GM10266 (cell line): ENCODE data around the gene C18orf63.
"Not testable (repeated sequence)": the region's sequence is repeated elsewhere in the genome, so short reads cannot be mapped to it uniquely, and the experiment has no call there.

Experiments used
- DNase-seq: peaks from one replicate; pipeline ENCODE4 v3.0.0; 2012; ENCODE audit errors: extremely low spot score
- TF ChIP-seq, protein P1 (sequence below): IDR thresholded peaks from 2 replicates; pipeline ENCODE4 v1.5.1; 2012; ENCODE audit warnings: mild to moderate bottlenecking, low read depth; ENCODE audit not compliant: control insufficient read depth, insufficient read depth; ENCODE audit errors: missing control alignments

The C18orf63 gene

GRCh38 chr18:74281980-74282754, 33.5 kb upstream of the C18orf63 start:
- TF ChIP-seq, protein P1, sequence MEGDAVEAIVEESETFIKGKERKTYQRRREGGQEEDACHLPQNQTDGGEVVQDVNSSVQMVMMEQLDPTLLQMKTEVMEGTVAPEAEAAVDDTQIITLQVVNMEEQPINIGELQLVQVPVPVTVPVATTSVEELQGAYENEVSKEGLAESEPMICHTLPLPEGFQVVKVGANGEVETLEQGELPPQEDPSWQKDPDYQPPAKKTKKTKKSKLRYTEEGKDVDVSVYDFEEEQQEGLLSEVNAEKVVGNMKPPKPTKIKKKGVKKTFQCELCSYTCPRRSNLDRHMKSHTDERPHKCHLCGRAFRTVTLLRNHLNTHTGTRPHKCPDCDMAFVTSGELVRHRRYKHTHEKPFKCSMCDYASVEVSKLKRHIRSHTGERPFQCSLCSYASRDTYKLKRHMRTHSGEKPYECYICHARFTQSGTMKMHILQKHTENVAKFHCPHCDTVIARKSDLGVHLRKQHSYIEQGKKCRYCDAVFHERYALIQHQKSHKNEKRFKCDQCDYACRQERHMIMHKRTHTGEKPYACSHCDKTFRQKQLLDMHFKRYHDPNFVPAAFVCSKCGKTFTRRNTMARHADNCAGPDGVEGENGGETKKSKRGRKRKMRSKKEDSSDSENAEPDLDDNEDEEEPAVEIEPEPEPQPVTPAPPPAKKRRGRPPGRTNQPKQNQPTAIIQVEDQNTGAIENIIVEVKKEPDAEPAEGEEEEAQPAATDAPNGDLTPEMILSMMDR, result no peak
- peak; percentile 8 for DNase-seq

DNA sequence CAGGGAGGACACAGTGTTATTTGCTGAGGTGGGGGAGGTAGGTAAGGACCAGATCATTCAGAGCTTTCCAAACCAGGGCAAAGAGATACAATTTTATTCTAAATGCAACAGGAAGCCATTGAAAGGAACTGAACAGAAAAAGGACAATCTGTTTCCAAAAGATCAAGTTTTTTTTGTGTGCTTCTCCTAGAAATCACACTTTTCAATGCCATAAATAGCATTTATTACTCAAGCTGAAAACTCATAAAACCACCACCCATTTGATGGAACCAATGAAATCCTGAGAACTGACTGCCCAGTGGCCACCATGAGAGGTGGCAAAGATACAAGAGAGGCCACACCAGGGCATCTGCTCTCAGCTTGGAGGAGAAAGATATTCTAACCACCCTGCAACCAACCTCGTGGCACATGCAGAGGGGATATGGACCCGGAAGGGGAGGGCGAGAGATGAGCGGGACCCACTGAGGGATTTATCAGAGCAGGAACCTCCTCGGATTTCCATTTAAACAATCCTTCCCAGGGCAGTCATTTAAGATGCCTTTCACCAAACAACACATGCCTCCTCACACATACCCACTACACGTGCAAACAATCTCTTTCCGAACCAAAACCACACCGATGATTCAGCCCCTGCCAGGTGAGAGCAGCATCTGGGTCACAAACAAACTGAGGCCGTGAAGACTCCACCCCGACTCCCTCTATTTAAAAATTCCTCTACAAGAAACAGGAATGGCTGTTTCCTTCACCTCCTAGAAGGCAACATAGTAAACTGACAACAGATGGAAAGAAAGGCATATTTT, 32.7 kb upstream of the C18orf63 start:
- TF ChIP-seq, protein P1, result no peak
- DNase-seq, result peak; percentile 7

DNA sequence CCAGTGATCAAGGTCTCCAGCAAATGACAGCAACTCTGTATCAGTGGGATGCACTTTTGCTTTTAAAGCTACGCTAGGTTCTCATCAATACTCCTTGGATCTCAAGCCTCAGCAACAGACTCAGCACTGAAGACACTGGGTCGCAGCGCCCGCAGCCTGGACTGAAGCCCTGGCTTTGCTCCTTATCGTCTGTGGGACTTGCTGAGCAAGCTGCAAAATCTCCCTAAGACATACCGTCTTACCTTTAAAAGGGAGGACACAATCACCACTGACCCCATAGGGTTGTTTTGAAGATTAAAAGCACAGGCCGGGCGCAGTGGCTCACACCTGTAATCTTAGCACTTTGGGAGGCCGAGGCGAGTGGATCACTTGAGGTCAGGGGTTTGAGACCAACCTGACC, 32.0 kb upstream of the C18orf63 start:
- TF ChIP-seq, protein P1, result no peak
- peak; percentile 2 for DNase-seq

DNA sequence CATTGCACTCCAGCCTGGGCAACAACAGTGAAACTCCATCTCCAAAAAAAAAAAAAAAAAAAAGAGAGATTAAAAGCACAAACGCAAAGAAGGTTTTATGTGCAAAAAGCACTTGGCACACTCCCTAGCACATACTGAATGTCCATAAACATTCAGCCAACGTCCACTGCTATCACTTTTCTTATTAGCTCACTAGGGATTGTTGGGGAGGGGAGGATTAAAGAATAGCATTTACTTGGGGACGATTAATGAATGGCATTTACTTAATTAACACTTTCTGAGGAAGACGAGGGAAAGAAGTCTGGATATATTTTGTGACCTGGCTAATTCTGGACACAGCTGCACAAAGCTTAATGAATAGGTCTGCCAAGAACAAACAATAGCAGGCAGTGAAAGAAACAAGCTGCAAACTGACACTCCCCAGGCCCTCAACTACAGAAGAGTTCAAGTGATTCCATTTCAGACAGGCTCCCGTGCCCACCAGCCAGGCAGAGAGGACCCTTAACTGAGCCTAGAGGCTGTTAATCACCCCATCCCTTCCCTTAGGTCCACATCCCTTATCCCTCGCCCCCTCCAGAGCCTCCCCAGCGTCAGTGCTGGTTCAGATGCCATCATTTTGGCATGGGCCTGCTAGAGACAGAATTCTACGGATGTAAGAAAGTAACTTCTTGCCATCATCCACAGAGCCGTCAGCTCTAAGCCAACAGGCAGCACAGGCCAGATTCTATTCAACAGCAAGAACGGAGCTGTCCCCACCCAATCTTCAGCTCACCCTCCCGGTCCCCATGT, 31.3 kb upstream of the C18orf63 start:
- TF ChIP-seq, protein P1, result no peak
- DNase-seq, result no peak

GRCh38 chr18:74284980-74285355, 30.7 kb upstream of the C18orf63 start:
- TF ChIP-seq, protein P1, result no peak
- no peak for DNase-seq

DNA sequence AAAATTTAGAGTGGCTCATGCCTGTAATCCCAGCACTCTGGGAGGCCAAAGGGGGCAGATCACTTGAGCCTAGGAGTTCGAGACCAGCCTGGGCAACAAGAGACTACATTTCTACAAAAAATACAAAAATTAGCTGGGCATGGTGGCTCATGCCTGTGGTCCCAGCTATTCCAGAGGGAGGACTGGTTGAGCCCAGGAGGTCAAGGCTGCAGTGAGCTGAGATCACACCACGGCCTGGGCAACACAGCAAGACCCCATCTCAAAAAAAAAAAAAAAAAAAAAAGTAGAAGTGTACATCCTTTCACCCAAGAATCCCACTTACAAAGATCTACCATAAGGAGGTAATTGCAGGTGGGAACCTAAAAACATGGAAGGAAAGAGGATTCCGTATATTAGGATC, 30.1 kb upstream of the C18orf63 start:
- not testable (repeated sequence) for DNase-seq

GRCh38 chr18:74286106-74286855, 29.4 kb upstream of the C18orf63 start:
- TF ChIP-seq, protein P1, result no peak
- DNase-seq, result no peak
